ACHN (cell line): ENCODE measurements around the gene SOX13.
"Not testable (repeated sequence)": the region's sequence is repeated elsewhere in the genome, so short reads cannot be mapped to it uniquely, and the experiment has no call there.

Source experiments
- DNase-seq: peaks from one replicate; pipeline ENCODE4 v3.0.0-alpha.2; 2015
- in situ Hi-C: cut with HindIII; loops from 2 replicates; pipeline ENCODE4 v1.10.0; 2017; ENCODE audit warnings: low sequenced_read_pairs, low pct_ligation_motif_present, low pct_unique_long_range_greater_than_20kb

Gene SOX13

GRCh38 chr1:204072931-204073836 is at the start of gene SOX13:
Gene SOX13, plus strand, starts transcription at chr1:204073115. Its CDS starts 39,801 bp downstream, at chr1:204112916.
- in situ Hi-C loops = no loop called here
- peak; percentile 88 for DNase-seq

GRCh38 chr1:204025917-204026707 is 46.8 kb upstream of the SOX13 start:
- DNase-seq = no peak
- in situ Hi-C loops = no loop called here

DNA sequence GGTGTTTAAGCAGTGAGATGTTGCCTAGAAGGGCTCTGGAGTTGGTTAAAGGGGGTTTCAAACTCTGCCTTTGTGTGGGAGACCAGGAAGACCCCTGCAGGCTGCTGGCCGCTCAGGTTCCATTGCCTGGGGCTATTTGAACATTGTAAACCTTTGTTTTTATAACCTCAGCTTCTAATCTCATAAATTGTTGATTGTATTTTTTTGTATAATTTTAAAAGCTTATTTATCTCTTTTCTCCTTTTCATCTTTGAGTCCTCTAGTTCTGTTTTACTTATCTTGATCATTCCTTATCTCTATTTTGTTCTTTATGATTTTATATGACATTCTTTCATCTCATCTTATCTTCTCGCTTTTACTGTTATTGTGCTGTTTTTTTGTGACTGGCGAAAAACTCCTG is 45.5 kb upstream of the SOX13 start:
- DNase-seq = no peak
- in situ Hi-C loops = no loop called here

DNA sequence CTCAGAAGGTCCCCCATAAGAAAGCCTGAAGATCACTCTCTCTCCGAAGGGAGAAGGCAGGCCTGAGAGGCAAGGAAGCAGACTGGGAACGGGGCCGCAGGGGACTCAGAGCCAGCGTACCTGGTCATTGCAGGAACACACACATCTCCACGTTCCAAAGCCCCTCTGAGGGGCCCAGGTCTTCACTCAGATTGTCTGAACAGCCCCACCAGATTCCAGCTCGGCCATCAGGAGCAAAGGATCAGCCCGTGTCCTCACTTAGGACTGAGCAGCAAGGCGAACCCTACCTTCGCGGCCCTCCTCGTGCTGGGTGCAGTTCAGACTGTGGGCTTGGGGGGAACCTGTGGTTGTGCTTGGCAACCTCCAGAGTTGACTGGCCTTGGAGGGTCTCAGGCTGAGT is 43.9 kb upstream of the SOX13 start:
- in situ Hi-C loops = no loop called here
- no peak for DNase-seq

GRCh38 chr1:204031098-204031710 is 41.7 kb upstream of the SOX13 start:
- DNase-seq = no peak
- in situ Hi-C loops = no loop called here

GRCh38 chr1:204032642-204033235 is 40.2 kb upstream of the SOX13 start:
- in situ Hi-C loops = no loop called here
- DNase-seq = no peak

- no peak for DNase-seq
- in situ Hi-C loops = no loop called here
Measured at GRCh38 chr1:204033306-204033705, 39.6 kb upstream of the SOX13 start.

DNA sequence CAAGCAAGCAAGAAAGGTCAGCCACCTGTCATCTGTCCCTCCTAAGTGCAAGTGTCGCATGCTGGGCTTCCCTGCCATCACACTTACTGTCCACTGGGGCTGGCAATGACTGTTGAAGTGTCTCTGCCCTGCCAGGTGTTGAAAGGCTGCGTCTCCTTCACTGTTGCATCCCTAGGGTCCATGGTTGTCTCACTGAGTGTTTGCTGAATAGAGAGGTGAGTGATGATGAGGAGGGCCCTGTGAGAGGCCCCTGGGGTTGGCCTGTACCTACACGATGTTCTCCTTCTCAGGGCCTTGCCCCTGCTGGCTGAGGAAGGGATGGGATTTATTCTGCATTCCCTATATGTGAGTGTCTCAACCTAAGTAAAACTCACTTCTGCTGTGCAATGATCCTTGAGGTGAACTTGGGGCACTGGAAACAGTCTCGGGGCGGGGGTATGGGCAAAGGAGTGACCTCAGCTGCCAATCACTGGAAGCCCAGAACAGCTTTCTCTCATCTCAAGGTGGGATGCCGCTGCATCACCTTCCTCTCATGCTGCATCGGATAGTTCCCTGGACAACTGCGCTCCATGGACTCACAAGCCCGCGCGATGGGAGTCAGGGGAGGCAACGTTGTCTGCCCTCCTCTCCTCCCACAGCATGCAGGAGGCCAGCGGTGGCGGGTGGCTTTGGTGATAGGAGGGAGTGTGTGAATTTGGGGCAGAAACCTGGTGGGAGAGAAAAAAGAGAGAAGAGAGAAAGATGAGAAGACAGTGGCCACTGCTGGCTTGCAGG is 35.8 kb upstream of the SOX13 start:
- DNase-seq = no peak

DNA sequence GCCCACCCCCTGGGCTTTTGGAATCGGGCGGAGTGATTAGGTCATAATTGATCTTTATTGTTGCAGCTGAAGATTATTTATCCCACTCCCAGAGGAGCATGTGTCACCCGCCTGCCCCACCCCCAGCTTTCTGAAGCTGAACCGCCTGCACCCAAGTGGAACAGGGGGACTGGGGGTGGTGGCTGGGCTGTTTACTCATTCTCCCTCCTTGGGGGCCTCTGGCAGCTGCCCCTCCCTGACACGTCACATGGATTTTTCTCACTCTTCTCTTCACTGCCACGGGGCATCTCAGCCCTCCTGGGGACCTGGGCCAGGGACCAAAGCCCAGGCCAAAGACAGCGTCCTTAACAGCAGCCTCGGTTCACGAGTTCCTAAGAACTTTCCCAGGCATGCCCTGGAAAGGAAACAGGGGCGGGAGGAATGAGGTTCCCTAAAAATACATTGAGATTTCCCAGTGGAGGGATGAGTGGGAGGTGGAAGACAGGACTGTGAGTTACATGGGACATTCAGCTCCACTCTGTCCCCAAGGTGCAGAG is 31.6 kb upstream of the SOX13 start:
- in situ Hi-C loops = no loop called here
- DNase-seq = peak; percentile 28

More for the DNA sequence above, 35.8 kb upstream of the SOX13 start:
- in situ Hi-C loops = no loop called here

GRCh38 chr1:204041803-204042505 is 31.0 kb upstream of the SOX13 start:
- in situ Hi-C loops = no loop called here
- DNase-seq = no peak

DNA sequence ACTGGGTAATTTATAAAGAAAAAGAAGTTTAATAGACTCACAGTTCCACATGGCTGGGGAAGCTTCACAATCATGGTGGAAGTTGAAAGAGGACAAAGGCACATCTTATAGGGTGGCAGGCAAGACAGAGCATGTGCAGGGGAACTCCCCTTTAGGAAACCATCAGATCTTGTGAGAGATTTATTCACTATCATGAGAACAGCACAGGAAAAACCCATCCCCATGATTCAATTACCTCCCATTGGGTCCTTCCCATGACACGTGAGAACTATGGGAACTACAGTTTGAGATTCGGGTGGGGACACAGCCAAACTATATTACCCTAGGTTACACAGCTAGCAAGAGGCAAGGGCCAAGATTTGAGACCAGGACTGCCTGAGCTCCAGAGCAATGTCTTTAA is 30.4 kb upstream of the SOX13 start:
- no peak for DNase-seq
- in situ Hi-C loops = no loop called here

DNA sequence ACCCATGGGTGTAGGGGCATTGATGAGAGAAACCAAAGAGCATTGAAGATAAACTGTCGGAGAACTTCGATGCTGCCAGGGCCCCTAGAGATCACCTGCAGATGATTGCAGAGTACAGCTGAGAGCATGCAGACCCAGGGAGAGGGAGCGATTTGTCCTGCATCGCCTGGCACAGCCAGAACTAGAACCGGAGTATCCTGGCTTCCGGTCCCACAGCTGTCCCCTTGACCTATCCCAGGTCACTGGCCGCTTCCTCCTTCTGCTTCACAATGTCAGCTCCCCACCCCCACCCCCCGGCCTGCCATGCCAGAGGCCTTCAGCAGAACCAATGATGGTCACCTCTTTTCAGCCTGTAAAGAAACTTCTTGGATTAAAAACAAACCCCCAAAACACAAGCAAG is 29.2 kb upstream of the SOX13 start:
- DNase-seq = no peak
- in situ Hi-C loops = no loop called here

- DNase-seq = no peak
- in situ Hi-C loops = no loop called here
Measured at GRCh38 chr1:204044448-204044847, 28.5 kb upstream of the SOX13 start.

- DNase-seq = no peak
- in situ Hi-C loops = no loop called here
Measured at GRCh38 chr1:204045430-204045829, 27.5 kb upstream of the SOX13 start.

GRCh38 chr1:204046346-204046745 is 26.6 kb upstream of the SOX13 start:
- in situ Hi-C loops = no loop called here
- DNase-seq = no peak

DNA sequence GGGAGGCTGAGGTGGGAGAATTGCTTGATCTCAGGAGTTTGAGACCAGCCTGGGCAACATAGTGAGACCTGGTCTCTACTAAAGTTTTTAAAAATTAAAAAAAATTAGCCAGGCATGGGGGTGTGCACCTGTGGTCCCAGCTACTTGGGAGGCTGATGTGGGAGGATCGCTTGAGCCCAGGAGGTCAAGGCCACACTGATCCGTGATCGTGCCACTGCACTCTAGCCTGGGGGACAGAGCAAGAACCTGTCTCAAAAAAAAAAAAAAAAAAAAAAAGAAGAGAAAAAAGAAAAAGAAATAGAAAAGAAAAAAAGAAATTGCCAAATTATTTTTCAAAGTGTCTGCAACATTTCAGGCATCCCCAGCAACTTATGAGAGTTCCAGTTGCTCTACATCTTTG is 24.1 kb upstream of the SOX13 start:
- DNase-seq, in situ Hi-C loops: not testable (repeated sequence)

GRCh38 chr1:204051258-204051657 is 21.7 kb upstream of the SOX13 start:
- in situ Hi-C loops = no loop called here
- no peak for DNase-seq
